Stimulated activated CD4-positive, alpha-beta T cell treated with anti-CD3 and anti-CD28 coated beads, Interleukin-12 subunit alpha, Interleukin-12 subunit beta, amount 100 ng/mL, for 4 hours (primary cell): Measurements from ENCODE around the gene CLIP3.
"Not testable (repeated sequence)": the region's sequence is repeated elsewhere in the genome, so short reads cannot be mapped to it uniquely, and the experiment has no call there.

Experiments
- DNase-seq: peaks from one replicate; pipeline ENCODE4 v3.0.0-alpha.2; 2020

CLIP3 gene

GRCh38 chr19:36008336-36008978, 24.2 kb downstream of the CLIP3 start, which contains the start of gene SYNE4:
SYNE4 (minus strand) TSS chr19:36008813; CDS start chr19:36008681, 132 bp downstream.
- no peak for DNase-seq

GRCh38 chr19:36006955-36007354, 25.7 kb downstream of the CLIP3 start:
- DNase-seq: no peak

GRCh38 chr19:36003284-36003683, 29.4 kb downstream of the CLIP3 start:
- no peak for DNase-seq

GRCh38 chr19:36001605-36002004, 31.1 kb downstream of the CLIP3 start:
- no peak for DNase-seq

- DNase-seq: no peak
Observed at GRCh38 chr19:35996777-35997176, 35.9 kb downstream of the CLIP3 start.

- peak; percentile 94 for DNase-seq
Observed at GRCh38 chr19:35995048-35995993, 37.4 kb downstream of the CLIP3 start, which contains the start of gene SDHAF1. SDHAF1 (plus strand) TSS chr19:35995188; CDS start chr19:35995275, 87 bp downstream.

- DNase-seq: no peak
Observed at GRCh38 chr19:35993923-35994598, 38.6 kb downstream of the CLIP3 start.

- DNase-seq: no peak
Observed at GRCh38 chr19:35992907-35993765, 39.5 kb downstream of the CLIP3 start.

- no peak for DNase-seq
Observed at GRCh38 chr19:35991731-35992450, 40.8 kb downstream of the CLIP3 start.

- DNase-seq: no peak
Observed at GRCh38 chr19:35990771-35991730, 41.6 kb downstream of the CLIP3 start.

GRCh38 chr19:35990156-35990555, 42.5 kb downstream of the CLIP3 start:
- DNase-seq: no peak

GRCh38 chr19:35988824-35989223, 43.8 kb downstream of the CLIP3 start:
- no peak for DNase-seq

- no peak for DNase-seq
Observed at GRCh38 chr19:35987571-35987896, 45.1 kb downstream of the CLIP3 start.

- peak; percentile 11 for DNase-seq
Observed at GRCh38 chr19:35986664-35987570, 45.8 kb downstream of the CLIP3 start.

- DNase-seq: no peak
Observed at GRCh38 chr19:35986111-35986510, 46.6 kb downstream of the CLIP3 start.

- no peak for DNase-seq
Observed at GRCh38 chr19:35983177-35983576, 49.5 kb downstream of the CLIP3 start.

- DNase-seq: not testable (repeated sequence)
Observed at GRCh38 chr19:35980997-35981396, 51.7 kb downstream of the CLIP3 start.

- no peak for DNase-seq
Observed at GRCh38 chr19:35978832-35979365, 53.8 kb downstream of the CLIP3 start.

GRCh38 chr19:35978271-35978670, 54.4 kb downstream of the CLIP3 start:
- DNase-seq: no peak
